GM18505 (cell line): Measurements from ENCODE around the gene ANKRD27.

Experiments used
- ATAC-seq: cut with Tn5 transposase; IDR thresholded peaks from one replicate; pipeline ENCODE4 v1.9.1; 2021; ENCODE audit not compliant: unreplicated experiment
- POLR2A ChIP-seq: IDR thresholded peaks from 4 replicates; pipeline ENCODE4 v1.6.1; 2011; ENCODE audit warnings: borderline replicate concordance; ENCODE audit not compliant: insufficient read depth, insufficient read length; ENCODE audit errors: extremely low read depth

The ANKRD27 gene

GRCh38 chr19:32692727-32693061, 17.7 kb upstream of the ANKRD27 start:
- peak; percentile 4 for ATAC-seq

GRCh38 chr19:32691952-32692726, 17.2 kb upstream of the ANKRD27 start:
- TF ChIP-seq POLR2A = peak; percentile 49
- peak; percentile 59 for ATAC-seq

More at GRCh38 chr19:32692727-32693061, 17.7 kb upstream of the ANKRD27 start:
- no peak for TF ChIP-seq POLR2A

- peak; percentile 90 for TF ChIP-seq POLR2A
- peak; percentile 84 for ATAC-seq
Observed at GRCh38 chr19:32691291-32691951, 16.4 kb upstream of the ANKRD27 start, which contains the start of gene NUDT19. Gene NUDT19 (plus strand): TSS chr19:32691821. CDS start chr19:32691961, 140 bp downstream.

DNA sequence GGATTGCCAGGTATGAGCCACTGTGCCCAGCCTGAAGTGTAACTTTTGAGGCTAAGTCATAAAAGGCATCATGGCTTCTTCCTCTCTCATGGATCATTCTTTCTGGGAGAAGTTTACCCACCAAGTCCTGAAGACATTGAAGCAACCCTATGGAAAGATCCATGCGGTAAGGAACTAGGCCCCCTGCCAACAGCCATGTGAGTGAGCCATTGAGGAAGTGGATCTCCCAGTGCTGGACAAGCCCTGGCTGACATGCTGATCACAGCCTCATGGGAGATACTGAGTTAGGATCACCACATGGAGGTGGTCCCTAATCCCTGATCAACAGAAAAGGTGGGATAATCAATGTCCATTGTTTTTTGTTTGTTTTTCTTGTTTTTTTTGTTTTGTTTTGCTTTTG, 13.3 kb upstream of the ANKRD27 start:
- TF ChIP-seq POLR2A = no peak
- ATAC-seq = no peak

- no peak for ATAC-seq
- no peak for TF ChIP-seq POLR2A
Observed at GRCh38 chr19:32687681-32688080, 12.7 kb upstream of the ANKRD27 start.

DNA sequence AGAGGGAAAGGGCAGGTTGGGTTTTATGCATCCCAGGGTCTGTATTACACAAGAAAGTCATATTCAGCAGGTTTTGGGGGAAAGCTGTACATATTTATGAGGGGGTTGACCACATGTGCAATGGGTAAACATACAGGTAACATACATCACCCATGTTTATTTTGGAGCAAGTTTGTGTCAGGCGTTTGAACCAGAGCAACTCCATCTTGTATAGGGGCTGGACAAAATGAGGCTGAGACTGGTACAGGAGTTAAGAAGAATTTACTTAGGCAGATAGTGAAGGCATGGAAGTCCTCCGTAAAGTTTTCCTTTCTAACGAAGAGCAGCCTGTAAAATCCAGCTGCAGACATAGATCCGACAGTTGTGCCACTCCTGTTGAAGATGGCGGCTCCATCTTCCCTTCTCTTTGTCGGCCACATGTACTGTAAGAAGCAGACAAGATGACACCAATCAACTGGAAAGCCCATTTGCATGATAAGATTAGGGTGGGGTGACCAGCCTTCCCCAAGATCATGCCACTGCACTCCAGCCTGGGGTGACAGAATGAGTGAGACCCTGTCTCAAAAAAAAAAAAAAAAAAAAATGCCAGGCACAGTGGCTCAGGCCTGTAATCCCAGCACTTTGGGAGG, 12.0 kb upstream of the ANKRD27 start:
- no peak for ATAC-seq
- no peak for TF ChIP-seq POLR2A

GRCh38 chr19:32682317-32682716, 7.3 kb upstream of the ANKRD27 start:
- TF ChIP-seq POLR2A = no peak
- ATAC-seq = no peak

DNA sequence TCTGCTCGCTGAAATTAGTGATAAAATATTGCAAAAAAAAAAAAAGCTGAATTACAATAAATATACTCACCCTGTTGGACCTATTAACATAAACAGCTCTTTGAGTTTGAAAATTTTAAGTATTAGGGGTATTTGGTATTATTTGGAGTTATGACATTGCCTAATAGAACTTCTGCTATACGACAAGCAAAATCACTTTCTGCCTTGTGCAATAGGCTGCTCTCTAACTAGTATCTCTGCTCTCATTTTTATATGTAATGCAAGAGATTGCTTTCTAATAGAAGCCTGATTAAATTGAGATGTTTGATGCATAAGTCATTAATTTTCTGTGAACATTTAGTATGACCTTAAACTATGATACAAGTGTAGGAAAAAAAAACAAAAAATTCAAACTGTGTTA, 6.0 kb upstream of the ANKRD27 start:
- ATAC-seq = no peak
- no peak for TF ChIP-seq POLR2A

GRCh38 chr19:32677657-32678056, 2.7 kb upstream of the ANKRD27 start:
- no peak for ATAC-seq
- TF ChIP-seq POLR2A = no peak

- no peak for ATAC-seq
- no peak for TF ChIP-seq POLR2A
Observed at GRCh38 chr19:32676895-32677359, 1.9 kb upstream of the ANKRD27 start.

DNA sequence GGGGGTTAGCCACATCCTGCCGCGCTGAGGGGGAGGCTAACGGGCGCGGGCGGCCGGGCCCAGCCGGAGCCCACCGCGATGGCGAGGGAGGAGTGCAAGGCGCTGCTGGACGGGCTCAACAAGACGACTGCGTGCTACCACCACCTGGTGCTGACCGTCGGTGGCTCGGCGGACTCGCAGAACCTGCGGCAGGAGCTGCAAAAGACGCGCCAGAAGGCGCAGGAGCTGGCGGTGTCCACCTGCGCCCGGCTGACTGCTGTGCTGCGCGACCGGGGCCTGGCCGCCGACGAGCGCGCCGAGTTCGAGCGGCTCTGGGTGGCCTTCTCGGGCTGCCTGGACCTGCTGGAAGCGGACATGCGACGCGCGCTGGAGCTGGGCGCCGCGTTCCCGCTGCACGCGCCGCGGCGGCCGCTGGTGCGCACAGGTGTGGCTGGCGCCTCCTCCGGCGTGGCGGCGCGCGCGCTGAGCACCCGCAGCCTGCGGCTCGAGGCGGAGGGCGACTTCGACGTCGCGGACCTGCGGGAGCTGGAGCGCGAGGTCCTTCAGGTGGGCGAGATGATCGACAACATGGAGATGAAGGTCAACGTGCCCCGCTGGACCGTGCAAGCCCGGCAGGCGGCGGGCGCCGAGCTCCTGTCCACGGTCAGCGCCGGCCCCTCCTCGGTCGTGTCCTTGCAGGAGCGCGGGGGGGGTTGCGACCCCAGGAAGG, 1.4 kb upstream of the ANKRD27 start:
- TF ChIP-seq POLR2A = no peak
- ATAC-seq = no peak

DNA sequence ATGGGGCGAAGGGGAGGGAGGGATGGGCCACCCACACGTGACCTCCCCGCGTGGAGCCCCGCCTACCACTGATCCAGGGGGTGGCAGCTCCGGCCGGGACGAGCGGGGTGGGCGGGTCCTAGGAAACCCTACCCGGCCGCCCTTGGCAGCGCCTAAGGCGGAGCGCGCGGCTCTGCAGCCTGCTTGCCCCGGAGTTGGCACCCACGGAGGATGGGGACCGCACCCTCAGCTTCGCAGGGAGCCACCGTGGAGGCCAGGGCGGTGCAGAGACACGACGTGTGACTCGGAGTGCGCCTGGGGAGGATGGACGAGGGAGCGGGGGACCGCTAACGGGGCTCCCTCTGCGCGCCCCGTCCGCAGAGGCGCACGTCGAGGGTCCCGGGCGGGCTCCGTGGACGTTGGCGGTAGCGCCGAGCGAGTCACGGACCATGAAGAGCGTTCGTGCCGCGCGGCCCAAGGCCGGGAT, 773 bp upstream of the ANKRD27 start, which contains the start of gene RGS9BP:
Gene RGS9BP (plus strand): TSS at position 129 of the 466 bp plus-strand sequence. CDS start 416 bp downstream, outside the sequence.
- no peak for TF ChIP-seq POLR2A
- ATAC-seq = no peak
